ENCODE results near the gene ADGRV1. TPM values are rescaled to one million over a fixed set of nuclear protein-coding genes. Genes with fewer than 3 reads are reported as not detected.

The ADGRV1 gene
- total and polyA plus RNA-seq, 8 donors, result 12.5 to 36.4 (median 16.9) TPM

DNA sequence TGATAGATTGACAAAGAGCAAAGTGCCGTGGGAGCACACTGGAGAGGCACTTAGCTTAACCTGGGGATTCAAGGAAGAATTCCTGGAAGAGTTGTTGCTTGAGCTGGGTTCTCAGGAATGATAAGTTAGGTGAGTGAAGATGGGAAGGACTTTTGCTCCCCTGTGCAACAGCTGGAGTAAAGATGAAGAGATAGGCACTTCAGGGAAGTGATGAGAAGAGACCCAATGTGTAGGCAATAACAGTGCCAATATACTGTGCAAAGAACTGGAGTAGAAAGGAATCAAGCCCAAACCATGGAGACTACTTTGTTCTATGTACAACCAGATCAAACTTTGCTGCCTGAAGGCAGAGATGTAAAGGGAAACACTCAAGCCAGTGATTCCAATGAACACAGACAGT, 92.2 kb downstream of the ADGRV1 start:
- Histone ChIP-seq H3K36me3 (peaks cover 0 to 5% of the 10 kb centered on the region in 2 donors), H3K4me3 (no peak overlapping the region), H3K27ac (no peak overlapping the region), H3K27me3 (no peaks in the 10 kb centered on the region), H3K4me1 (no peaks in the 10 kb centered on the region), H3K9me3 (no peaks in the 10 kb centered on the region)
- intact Hi-C loops (cut with DNase I), result no loop called here
- TF ChIP-seq CTCF (IDR thresholded peaks at IDR 0.05), result no peak
- no peak for ATAC-seq
- no peak for DNase-seq

GRCh38 chr5:90654215-90654614, 95.6 kb downstream of the ADGRV1 start:
- H3K27me3 ChIP-seq, result no peaks in the 10 kb centered on the region
- intact Hi-C loops (cut with DNase I), result no loop called here
- peaks cover 0 to 5% of the 10 kb centered on the region in 2 donors for H3K36me3 ChIP-seq
- no peaks in the 10 kb centered on the region for H3K4me1 ChIP-seq
- DNase-seq, result no peak
- no peak overlapping the region for H3K4me3 ChIP-seq
- no peak for ATAC-seq
- H3K27ac ChIP-seq, result no peak overlapping the region
- H3K9me3 ChIP-seq, result no peaks in the 10 kb centered on the region
- no peak for TF ChIP-seq CTCF (IDR thresholded peaks at IDR 0.05)

- no peak for DNase-seq
- H3K27ac ChIP-seq, result no peak overlapping the region
- H3K4me1 ChIP-seq, result no peaks in the 10 kb centered on the region
- intact Hi-C loops (cut with DNase I), result no loop called here
- H3K36me3 ChIP-seq, result peaks cover 0 to 5% of the 10 kb centered on the region in 2 donors
- no peak for TF ChIP-seq CTCF (IDR thresholded peaks at IDR 0.05)
- H3K4me3 ChIP-seq, result no peak overlapping the region
- no peaks in the 10 kb centered on the region for H3K9me3 ChIP-seq
- no peak for ATAC-seq
- no peaks in the 10 kb centered on the region for H3K27me3 ChIP-seq
Measured at GRCh38 chr5:90655423-90655822, 96.8 kb downstream of the ADGRV1 start.

- DNase-seq (no peak), ATAC-seq (no peak)
- H3K4me3 ChIP-seq, result no peak overlapping the region
- H3K36me3 ChIP-seq, result peaks cover 0 to 5% of the 10 kb centered on the region in 2 donors
- no peaks in the 10 kb centered on the region for H3K27me3 ChIP-seq
- no peak for TF ChIP-seq CTCF (IDR thresholded peaks at IDR 0.05)
- intact Hi-C loops (cut with DNase I), result no loop called here
- H3K4me1 ChIP-seq, result no peaks in the 10 kb centered on the region
- H3K9me3 ChIP-seq, result no peaks in the 10 kb centered on the region
- no peak overlapping the region for H3K27ac ChIP-seq
Measured at GRCh38 chr5:90657030-90657429, 98.4 kb downstream of the ADGRV1 start.

- intact Hi-C loops (cut with DNase I), result no loop called here
- Histone ChIP-seq H3K4me1 (no peaks in the 10 kb centered on the region), H3K27ac (no peak overlapping the region), H3K4me3 (no peak overlapping the region), H3K9me3 (no peaks in the 10 kb centered on the region), H3K27me3 (no peaks in the 10 kb centered on the region), H3K36me3 (peaks cover 0 to 5% of the 10 kb centered on the region in 2 donors)
- no peak for ATAC-seq
- no peak for DNase-seq
- no peak for TF ChIP-seq CTCF (IDR thresholded peaks at IDR 0.05)
Measured at GRCh38 chr5:90657788-90658187, 99.2 kb downstream of the ADGRV1 start.
